ENCODE data around the gene SPATA2. TPM values are rescaled to one million over a fixed set of nuclear protein-coding genes. Genes with fewer than 3 reads are reported as not detected.

The SPATA2 gene
- total RNA-seq, 1 donor: 3.3 TPM

GRCh38 chr20:49907405-49908257 is 7.7 kb downstream of the SPATA2 start:
- Histone ChIP-seq H3K36me3 (ENCODE audit: insufficient read depth, low read length) (peaks cover 46% of the 10 kb centered on the region), H3K4me1 (ENCODE audit: insufficient read depth, low read length) (no peaks in the 10 kb centered on the region), H4K20me1 (ENCODE audit: insufficient read depth, low read length) (peaks cover 48% of the 10 kb centered on the region), H2AFZ (ENCODE audit: low read length) (no peak overlapping the region), H3K9me3 (ENCODE audit: low read depth, low read length) (no peaks in the 10 kb centered on the region), H3K4me2 (ENCODE audit: insufficient read depth, low read length) (no peak overlapping the region), H3K27me3 (ENCODE audit: insufficient read depth, low read length) (no peaks in the 10 kb centered on the region), H3K27ac (ENCODE audit: low read depth, low read length) (no peak overlapping the region), H3K79me2 (ENCODE audit: insufficient read depth, low read length) (peaks cover 64% of the 10 kb centered on the region), H3K4me3 (ENCODE audit: insufficient read depth, low read length) (no peak overlapping the region)
- DNase-seq (ENCODE audit: insufficient read length, low spot score, missing footprints): no peak
- no peak for TF ChIP-seq CTCF (IDR thresholded peaks at IDR 0.05; ENCODE audit: extremely low read depth, low read depth, low read length)

- peaks cover 55% of the 10 kb centered on the region for H3K79me2 ChIP-seq (ENCODE audit: insufficient read depth, low read length)
- no peak overlapping the region for H3K4me2 ChIP-seq (ENCODE audit: insufficient read depth, low read length)
- H2AFZ ChIP-seq (ENCODE audit: low read length): no peak overlapping the region
- no peak overlapping the region for H3K4me3 ChIP-seq (ENCODE audit: insufficient read depth, low read length)
- no peaks in the 10 kb centered on the region for H3K4me1 ChIP-seq (ENCODE audit: insufficient read depth, low read length)
- H3K27me3 ChIP-seq (ENCODE audit: insufficient read depth, low read length): no peaks in the 10 kb centered on the region
- H4K20me1 ChIP-seq (ENCODE audit: insufficient read depth, low read length): peaks cover 38% of the 10 kb centered on the region
- no peaks in the 10 kb centered on the region for H3K9me3 ChIP-seq (ENCODE audit: low read depth, low read length)
- no peak overlapping the region for H3K27ac ChIP-seq (ENCODE audit: low read depth, low read length)
- no peak for TF ChIP-seq CTCF (IDR thresholded peaks at IDR 0.05; ENCODE audit: extremely low read depth, low read depth, low read length)
- no peak for DNase-seq (ENCODE audit: insufficient read length, low spot score, missing footprints)
- peaks cover 46% of the 10 kb centered on the region for H3K36me3 ChIP-seq (ENCODE audit: insufficient read depth, low read length)
Observed at GRCh38 chr20:49906615-49907154, 8.6 kb downstream of the SPATA2 start.

GRCh38 chr20:49906101-49906604 is 9.2 kb downstream of the SPATA2 start:
- Histone ChIP-seq H4K20me1 (ENCODE audit: insufficient read depth, low read length) (peaks cover 39% of the 10 kb centered on the region), H2AFZ (ENCODE audit: low read length) (no peak overlapping the region), H3K79me2 (ENCODE audit: insufficient read depth, low read length) (peaks cover 51% of the 10 kb centered on the region), H3K27me3 (ENCODE audit: insufficient read depth, low read length) (no peaks in the 10 kb centered on the region), H3K9me3 (ENCODE audit: low read depth, low read length) (no peaks in the 10 kb centered on the region), H3K4me1 (ENCODE audit: insufficient read depth, low read length) (no peaks in the 10 kb centered on the region), H3K36me3 (ENCODE audit: insufficient read depth, low read length) (peaks cover 46% of the 10 kb centered on the region), H3K4me2 (ENCODE audit: insufficient read depth, low read length) (no peak overlapping the region), H3K4me3 (ENCODE audit: insufficient read depth, low read length) (no peak overlapping the region), H3K27ac (ENCODE audit: low read depth, low read length) (no peak overlapping the region)
- TF ChIP-seq CTCF (IDR thresholded peaks at IDR 0.05; ENCODE audit: extremely low read depth, low read depth, low read length): no peak
- no peak for DNase-seq (ENCODE audit: insufficient read length, low spot score, missing footprints)

- Histone ChIP-seq H3K79me2 (ENCODE audit: insufficient read depth, low read length) (peaks cover 45% of the 10 kb centered on the region), H3K4me3 (ENCODE audit: insufficient read depth, low read length) (no peak overlapping the region), H3K4me2 (ENCODE audit: insufficient read depth, low read length) (no peak overlapping the region), H2AFZ (ENCODE audit: low read length) (no peak overlapping the region), H3K36me3 (ENCODE audit: insufficient read depth, low read length) (peaks cover 46% of the 10 kb centered on the region), H3K9me3 (ENCODE audit: low read depth, low read length) (no peaks in the 10 kb centered on the region), H3K4me1 (ENCODE audit: insufficient read depth, low read length) (no peaks in the 10 kb centered on the region), H3K27me3 (ENCODE audit: insufficient read depth, low read length) (no peaks in the 10 kb centered on the region), H3K27ac (ENCODE audit: low read depth, low read length) (no peak overlapping the region), H4K20me1 (ENCODE audit: insufficient read depth, low read length) (peaks cover 36% of the 10 kb centered on the region)
- no peak for TF ChIP-seq CTCF (IDR thresholded peaks at IDR 0.05; ENCODE audit: extremely low read depth, low read depth, low read length)
- no peak for DNase-seq (ENCODE audit: insufficient read length, low spot score, missing footprints)
Observed at GRCh38 chr20:49905415-49906091, 9.8 kb downstream of the SPATA2 start.

All from osteoblast (primary cell).